Measurements from ENCODE around the gene WWTR1. TPM values are rescaled to one million over a fixed set of nuclear protein-coding genes. Genes with fewer than 3 reads are reported as not detected.

The WWTR1 gene
- total RNA-seq, 2 experiments from 2014 or later: 0.22 to 0.30 TPM

GRCh38 chr3:149577801-149578200 lies 80.0 kb downstream of the WWTR1 start:
- Histone ChIP-seq H3K4me1 (ENCODE audit: insufficient read depth, low read length) (peaks cover 2% of the 10 kb centered on the region), H3K4me3 (ENCODE audit: low read length) (no peak overlapping the region), H3K27me3 (ENCODE audit: control insufficient read depth in 1 of 2, insufficient read depth in 2 of 2, low read length in 2 of 2) (peaks cover 0 to 5% of the 10 kb centered on the region in 2 experiments), H3K27ac (ENCODE audit: low read depth in 1 of 2, low read length in 2 of 2) (no peak overlapping the region), H3K36me3 (ENCODE audit: insufficient read depth, low read length) (no peaks in the 10 kb centered on the region), H3K9me3 (ENCODE audit: control insufficient read depth in 1 of 2, insufficient read depth in 1 of 2, low read length in 2 of 2) (no peaks in the 10 kb centered on the region)
- Mint-ChIP-seq H3K4me1 (ENCODE audit: low read depth) (no peaks in the 10 kb centered on the region), H3K27me3 (no peaks in the 10 kb centered on the region), H3K36me3 (ENCODE audit: low read depth) (no peaks in the 10 kb centered on the region), H3K4me3 (no peak overlapping the region), H3K9me3 (no peaks in the 10 kb centered on the region), H3K27ac (no peak overlapping the region)
- CTCF ChIA-PET: no interaction called here
- TF ChIP-seq CTCF (IDR thresholded peaks at IDR 0.05): no peak
- intact Hi-C loops (cut with DNase I, micrococcal nuclease): no loop called here
- DNase-seq (no peak), ATAC-seq (ENCODE audit: poor library complexity) (no peak)
- POLR2A ChIA-PET: no interaction called here

- no peaks in the 10 kb centered on the region for H3K36me3 Mint-ChIP-seq (ENCODE audit: low read depth)
- intact Hi-C loops (cut with DNase I, micrococcal nuclease): no loop called here
- Histone ChIP-seq H3K4me3 (ENCODE audit: low read length) (no peak overlapping the region), H3K9me3 (ENCODE audit: control insufficient read depth in 1 of 2, insufficient read depth in 1 of 2, low read length in 2 of 2) (no peaks in the 10 kb centered on the region), H3K36me3 (ENCODE audit: insufficient read depth, low read length) (no peaks in the 10 kb centered on the region), H3K27me3 (ENCODE audit: control insufficient read depth in 1 of 2, insufficient read depth in 2 of 2, low read length in 2 of 2) (peaks cover 0 to 2% of the 10 kb centered on the region in 2 experiments), H3K4me1 (ENCODE audit: insufficient read depth, low read length) (peaks cover 2% of the 10 kb centered on the region), H3K27ac (ENCODE audit: low read depth in 1 of 2, low read length in 2 of 2) (no peak overlapping the region)
- no peak for TF ChIP-seq CTCF (IDR thresholded peaks at IDR 0.05)
- DNase-seq (no peak), ATAC-seq (ENCODE audit: poor library complexity) (no peak)
- no peak overlapping the region for H3K4me3 Mint-ChIP-seq
- H3K27ac Mint-ChIP-seq: no peak overlapping the region
- no peaks in the 10 kb centered on the region for H3K27me3 Mint-ChIP-seq
- H3K4me1 Mint-ChIP-seq (ENCODE audit: low read depth): no peaks in the 10 kb centered on the region
- CTCF ChIA-PET: no interaction called here
- no peaks in the 10 kb centered on the region for H3K9me3 Mint-ChIP-seq
- POLR2A ChIA-PET: no interaction called here
Observed at GRCh38 chr3:149575961-149576564, 81.8 kb downstream of the WWTR1 start.

GRCh38 chr3:149575213-149575960 lies 82.4 kb downstream of the WWTR1 start:
- Mint-ChIP-seq H3K36me3 (ENCODE audit: low read depth) (no peaks in the 10 kb centered on the region), H3K9me3 (no peaks in the 10 kb centered on the region), H3K27me3 (no peaks in the 10 kb centered on the region), H3K27ac (no peak overlapping the region), H3K4me3 (no peak overlapping the region), H3K4me1 (ENCODE audit: low read depth) (no peaks in the 10 kb centered on the region)
- DNase-seq: no peak
- CTCF ChIA-PET: no interaction called here
- TF ChIP-seq CTCF (IDR thresholded peaks at IDR 0.05): no peak
- Histone ChIP-seq H3K36me3 (ENCODE audit: insufficient read depth, low read length) (no peaks in the 10 kb centered on the region), H3K4me3 (ENCODE audit: low read length) (no peak overlapping the region), H3K27ac (ENCODE audit: low read depth in 1 of 2, low read length in 2 of 2) (no peak overlapping the region), H3K27me3 (ENCODE audit: control insufficient read depth in 1 of 2, insufficient read depth in 2 of 2, low read length in 2 of 2) (peaks cover 0 to 2% of the 10 kb centered on the region in 2 experiments), H3K9me3 (ENCODE audit: control insufficient read depth in 1 of 2, insufficient read depth in 1 of 2, low read length in 2 of 2) (no peaks in the 10 kb centered on the region), H3K4me1 (ENCODE audit: insufficient read depth, low read length) (no peaks in the 10 kb centered on the region)
- no peak for ATAC-seq (ENCODE audit: poor library complexity)
- intact Hi-C loops (cut with DNase I, micrococcal nuclease): no loop called here
- POLR2A ChIA-PET: no interaction called here

Data from CD4-positive, alpha-beta T cell (primary cell).